Motor neuron (in vitro differentiated cells): ENCODE results near the gene RNF175. TPM values are rescaled to one million over a fixed set of nuclear protein-coding genes. Genes with fewer than 3 reads are reported as not detected.

Experiments used
- total RNA-seq, 8 experiments: library from RNA; unstranded; fragments of 300-600 nt; gene quantifications; 2 replicates each; pipeline versions ENCODE4 v1.2.3 to v1.2.4, GENCODE V29; 2022

Gene RNF175
- total RNA-seq, 8 experiments from 2014 or later, result 0.18 to 24.2 (median 14.9) TPM

Other genes starting within 250 kb of the RNF175 start
- gene TLR2, start 75.7 kb downstream of the RNF175 start, total RNA-seq, result 10 to 100 TPM in 1 of 8 experiments, under 1 TPM in 7; 0.25 to 11.2 (median 0.51) TPM
- 100 to 1,000 TPM in 1 of 8 experiments, 10 to 100 TPM in 3, 1 to 10 TPM in 1, under 1 TPM in 2, not detected in 1; 0.15 to 237 (median 14.0) TPM for gene SFRP2, start 29.1 kb upstream of the RNF175 start, total RNA-seq